Measurements from ENCODE around the gene PNLDC1.

The PNLDC1 gene

GRCh38 chr6:159772196-159772595 lies 27.9 kb upstream of the PNLDC1 start:
- H3K4me3 ChIP-seq (ENCODE audit: low read depth in 1 of 2, low read length in 1 of 2), result no peak overlapping the region
- H3K36me3 ChIP-seq, result peaks cover 21% of the 10 kb centered on the region
- TF ChIP-seq CTCF (IDR thresholded peaks at IDR 0.05), result no peak
- H3K4me1 ChIP-seq (ENCODE audit: control insufficient read depth in 1 of 2, insufficient read depth in 1 of 2, low read depth in 1 of 2, low read length in 1 of 2), result no peaks in the 10 kb centered on the region
- no peak overlapping the region for H3K27ac ChIP-seq
- H3K27me3 ChIP-seq, result no peaks in the 10 kb centered on the region
- no peaks in the 10 kb centered on the region for H3K9me3 ChIP-seq

GRCh38 chr6:159777240-159777904 lies 22.7 kb upstream of the PNLDC1 start:
- Histone ChIP-seq H3K27ac (no peak overlapping the region), H3K4me3 (ENCODE audit: low read depth in 1 of 2, low read length in 1 of 2) (no peak overlapping the region), H3K4me1 (ENCODE audit: control insufficient read depth in 1 of 2, insufficient read depth in 1 of 2, low read depth in 1 of 2, low read length in 1 of 2) (no peaks in the 10 kb centered on the region), H3K27me3 (no peaks in the 10 kb centered on the region), H3K9me3 (no peaks in the 10 kb centered on the region), H3K36me3 (peaks cover 55% of the 10 kb centered on the region)
- no peak for TF ChIP-seq CTCF (IDR thresholded peaks at IDR 0.05)

- H3K27ac ChIP-seq, result no peak overlapping the region
- no peak overlapping the region for H3K4me3 ChIP-seq (ENCODE audit: low read depth in 1 of 2, low read length in 1 of 2)
- H3K9me3 ChIP-seq, result no peaks in the 10 kb centered on the region
- peaks cover 62% of the 10 kb centered on the region for H3K36me3 ChIP-seq
- H3K27me3 ChIP-seq, result no peaks in the 10 kb centered on the region
- TF ChIP-seq CTCF (IDR thresholded peaks at IDR 0.05), result no peak
- H3K4me1 ChIP-seq (ENCODE audit: control insufficient read depth in 1 of 2, insufficient read depth in 1 of 2, low read depth in 1 of 2, low read length in 1 of 2), result no peaks in the 10 kb centered on the region
These were observed 21.9 kb upstream of the PNLDC1 start for GRCh38 chr6:159778131-159778530.

GRCh38 chr6:159778542-159779103 lies 21.5 kb upstream of the PNLDC1 start:
- Histone ChIP-seq H3K9me3 (no peaks in the 10 kb centered on the region), H3K36me3 (peaks cover 67% of the 10 kb centered on the region), H3K4me3 (ENCODE audit: low read depth in 1 of 2, low read length in 1 of 2) (no peak overlapping the region), H3K4me1 (ENCODE audit: control insufficient read depth in 1 of 2, insufficient read depth in 1 of 2, low read depth in 1 of 2, low read length in 1 of 2) (no peaks in the 10 kb centered on the region), H3K27me3 (no peaks in the 10 kb centered on the region), H3K27ac (no peak overlapping the region)
- no peak for TF ChIP-seq CTCF (IDR thresholded peaks at IDR 0.05)

GRCh38 chr6:159788276-159788675 lies 11.8 kb upstream of the PNLDC1 start:
- H3K27me3 ChIP-seq, result no peaks in the 10 kb centered on the region
- H3K4me1 ChIP-seq (ENCODE audit: control insufficient read depth in 1 of 2, insufficient read depth in 1 of 2, low read depth in 1 of 2, low read length in 1 of 2), result peaks cover 36 to 41% of the 10 kb centered on the region in 2 experiments
- H3K27ac ChIP-seq, result peak overlapping the region; percentile 91
- no peak for TF ChIP-seq CTCF (IDR thresholded peaks at IDR 0.05)
- H3K4me3 ChIP-seq (ENCODE audit: low read depth in 1 of 2, low read length in 1 of 2), result peak overlapping the region; percentile 85 to 87
- H3K36me3 ChIP-seq, result peaks cover 39% of the 10 kb centered on the region
- no peaks in the 10 kb centered on the region for H3K9me3 ChIP-seq

Measured in neutrophil (primary cell).